C4-2B (cell line): ENCODE measurements around the gene KIF26B.

Experiments used
- H3K27ac ChIP-seq: fragments of 450-650 bp; 2 replicates; pipeline ENCODE4 v1.5.1; 2017
- CTCF ChIP-seq: fragments of 450-650 bp; conservative IDR thresholded peaks from 2 replicates; pipeline ENCODE4 v1.5.1; 2017; ENCODE audit warnings: mild to moderate bottlenecking
- ZFX ChIP-seq: fragments of 450-650 bp; IDR thresholded peaks from 2 replicates; pipeline ENCODE4 v1.6.1; 2017

KIF26B gene

GRCh38 chr1:245500546-245500945 is 345.8 kb downstream of the KIF26B start:
- TF ChIP-seq CTCF = no peak
- no peak for TF ChIP-seq ZFX
- no peak overlapping the region for H3K27ac ChIP-seq

- TF ChIP-seq ZFX (no peak), CTCF (no peak)
- no peak overlapping the region for H3K27ac ChIP-seq
Measured at GRCh38 chr1:245501633-245502032, 346.8 kb downstream of the KIF26B start.

GRCh38 chr1:245503548-245503947 is 348.8 kb downstream of the KIF26B start:
- TF ChIP-seq CTCF = no peak
- no peak for TF ChIP-seq ZFX
- no peak overlapping the region for H3K27ac ChIP-seq

GRCh38 chr1:245510144-245510543 is 355.4 kb downstream of the KIF26B start:
- TF ChIP-seq ZFX (no peak), CTCF (no peak)
- H3K27ac ChIP-seq = no peak overlapping the region

DNA sequence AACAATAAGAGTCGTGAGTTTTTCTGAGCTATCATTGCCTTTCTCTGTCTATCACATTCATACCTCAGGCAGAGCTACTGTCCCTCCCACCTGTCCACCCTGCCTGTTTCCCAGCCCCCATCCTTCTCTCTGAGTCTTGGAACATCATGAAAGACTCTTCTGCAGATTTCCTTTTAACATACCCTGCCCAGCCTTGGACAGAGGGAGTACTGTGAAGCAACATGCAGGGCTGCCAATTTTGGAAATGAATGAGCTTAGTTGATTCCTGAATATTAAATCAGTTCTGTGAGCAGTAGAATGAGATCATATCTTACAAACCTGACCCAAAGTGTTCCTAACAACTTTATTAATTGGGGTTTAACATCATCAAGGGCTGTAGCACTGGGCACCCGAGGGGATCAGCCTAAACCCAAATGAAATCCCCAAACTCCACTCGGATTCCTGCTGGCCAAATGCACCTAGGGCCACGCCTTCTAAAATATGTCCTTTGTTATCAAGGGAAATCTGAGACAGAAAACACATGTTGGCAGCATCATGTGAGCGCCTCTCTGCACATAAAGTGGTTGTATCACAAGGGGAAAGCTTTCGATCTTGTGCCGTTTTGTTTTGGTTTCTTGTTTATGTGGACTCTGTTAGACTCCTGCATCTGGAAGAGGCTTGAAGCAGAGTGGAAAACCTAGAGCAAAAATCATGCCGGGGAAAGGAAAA is 357.6 kb downstream of the KIF26B start:
- no peak overlapping the region for H3K27ac ChIP-seq
- TF ChIP-seq CTCF = no peak
- TF ChIP-seq ZFX = no peak

DNA sequence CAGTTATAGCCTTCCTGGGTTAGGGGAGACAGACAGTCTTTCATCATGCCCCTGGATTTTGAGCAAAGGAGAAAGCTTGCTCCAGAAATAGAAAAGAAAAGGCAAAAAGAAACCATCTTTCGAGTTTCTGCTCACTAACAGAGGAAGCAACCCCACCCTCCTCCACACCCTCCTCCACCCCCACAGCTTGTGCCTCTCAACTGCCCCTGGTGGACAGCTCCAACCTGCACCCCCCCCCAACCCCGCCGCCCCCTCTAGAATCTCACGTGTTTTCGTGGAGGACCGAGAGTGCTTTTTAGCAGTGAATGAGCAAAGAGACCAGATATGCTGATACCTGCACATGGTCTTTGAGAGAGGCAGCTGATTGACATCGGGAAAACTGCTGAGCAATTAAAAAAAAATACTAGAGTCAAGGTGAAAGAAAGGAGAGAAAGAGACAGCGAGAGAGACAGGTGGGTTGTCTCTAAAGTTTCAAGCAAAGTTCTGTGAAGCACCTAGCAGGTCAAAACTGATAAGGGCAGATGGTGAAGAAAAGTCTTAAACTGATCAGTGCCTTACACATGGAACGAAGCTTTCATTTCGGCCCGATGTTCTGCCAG is 358.3 kb downstream of the KIF26B start:
- no peak overlapping the region for H3K27ac ChIP-seq
- peak; percentile 4; the same call in 1 of the 2 replicates for TF ChIP-seq CTCF
- no peak for TF ChIP-seq ZFX

DNA sequence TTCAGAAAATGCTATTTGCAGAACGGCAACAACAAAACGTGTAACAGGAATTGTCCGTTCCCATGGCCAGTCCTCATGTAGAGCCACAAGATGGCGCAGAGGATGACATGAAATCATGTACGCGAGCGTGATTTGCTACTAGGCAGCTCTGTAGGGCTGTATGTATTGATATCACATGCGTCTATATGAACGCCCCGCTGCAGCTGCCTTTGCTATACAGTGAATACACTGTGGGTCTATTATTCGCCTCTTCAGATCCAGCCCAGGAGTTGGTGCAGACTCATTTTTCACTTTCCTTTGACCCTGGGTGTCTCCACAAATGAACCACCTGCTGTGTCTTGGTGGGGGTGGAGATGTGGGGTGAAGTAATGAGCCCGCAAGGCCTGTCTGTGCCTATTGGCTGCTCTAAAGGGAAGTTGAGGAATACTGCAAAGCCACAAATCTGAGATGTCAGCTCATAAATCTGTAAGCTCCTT is 361.5 kb downstream of the KIF26B start:
- no peak overlapping the region for H3K27ac ChIP-seq
- TF ChIP-seq ZFX (no peak), CTCF (peak; percentile 80)
